Activated CD4-positive, CD25-positive, alpha-beta regulatory T cell treated with anti-CD3 and anti-CD28 coated beads, Interleukin-2, amount 50 U/mL, for 24 hours (primary cell): ENCODE data around the gene CALU.

Experiments
- ATAC-seq, 2 donors: fragments of 150-1000 bp; cut with Tn5 transposase; one replicate each; pipeline ENCODE4 v1.10.0; 2021; ENCODE audit warnings: mild to moderate bottlenecking in 1 of 2, moderate library complexity in 1 of 2

CALU gene

GRCh38 chr7:128739048-128739962, at the start of gene CALU:
TSS of gene CALU (plus strand) at chr7:128739359. CDS start at chr7:128748584, 9,225 bp downstream.
- peak; percentile 98 to 99 for ATAC-seq

GRCh38 chr7:128691227-128691626, 47.9 kb upstream of the CALU start:
- ATAC-seq, result no peak

GRCh38 chr7:128692623-128693270, 46.4 kb upstream of the CALU start:
- ATAC-seq, result no peak

GRCh38 chr7:128693373-128694015, 45.7 kb upstream of the CALU start:
- no peak for ATAC-seq

- no peak for ATAC-seq
Observed at GRCh38 chr7:128694738-128695137, 44.4 kb upstream of the CALU start.

GRCh38 chr7:128697302-128697905, 41.8 kb upstream of the CALU start:
- ATAC-seq, result peak; percentile 48 to 53

- ATAC-seq, result no peak
Observed at GRCh38 chr7:128699196-128699712, 39.9 kb upstream of the CALU start.

GRCh38 chr7:128699895-128700294, 39.3 kb upstream of the CALU start:
- ATAC-seq, result no peak

GRCh38 chr7:128701062-128701785, 37.9 kb upstream of the CALU start:
- no peak for ATAC-seq

- no peak for ATAC-seq
Observed at GRCh38 chr7:128703609-128704241, 35.4 kb upstream of the CALU start.

- ATAC-seq, result no peak
Observed at GRCh38 chr7:128705891-128706333, 33.2 kb upstream of the CALU start.

GRCh38 chr7:128707752-128708151, 31.4 kb upstream of the CALU start:
- ATAC-seq, result no peak

GRCh38 chr7:128708235-128708634, 30.9 kb upstream of the CALU start:
- ATAC-seq, result no peak

GRCh38 chr7:128708824-128709223, 30.3 kb upstream of the CALU start:
- ATAC-seq, result no peak

- no peak for ATAC-seq
Observed at GRCh38 chr7:128710481-128710880, 28.7 kb upstream of the CALU start.

- ATAC-seq, result no peak
Observed at GRCh38 chr7:128713794-128714193, 25.4 kb upstream of the CALU start.

- ATAC-seq, result no peak
Observed at GRCh38 chr7:128714701-128715495, 24.3 kb upstream of the CALU start.

GRCh38 chr7:128718967-128719642, 20.1 kb upstream of the CALU start:
- ATAC-seq, result no peak

GRCh38 chr7:128721376-128721775, 17.8 kb upstream of the CALU start:
- no peak for ATAC-seq

- no peak for ATAC-seq
Observed at GRCh38 chr7:128724743-128725142, 14.4 kb upstream of the CALU start.
